Medulla oblongata (tissue), 1 donor: ENCODE results near the gene PTPRN2.
"Not testable (repeated sequence)": the region's sequence is repeated elsewhere in the genome, so short reads cannot be mapped to it uniquely, and the experiment has no call there.

Source experiments
- DNase-seq: peaks from one replicate; pipeline ENCODE4 v3.0.0-alpha.2; 2015; ENCODE audit errors: extremely low spot score

The PTPRN2 gene

DNA sequence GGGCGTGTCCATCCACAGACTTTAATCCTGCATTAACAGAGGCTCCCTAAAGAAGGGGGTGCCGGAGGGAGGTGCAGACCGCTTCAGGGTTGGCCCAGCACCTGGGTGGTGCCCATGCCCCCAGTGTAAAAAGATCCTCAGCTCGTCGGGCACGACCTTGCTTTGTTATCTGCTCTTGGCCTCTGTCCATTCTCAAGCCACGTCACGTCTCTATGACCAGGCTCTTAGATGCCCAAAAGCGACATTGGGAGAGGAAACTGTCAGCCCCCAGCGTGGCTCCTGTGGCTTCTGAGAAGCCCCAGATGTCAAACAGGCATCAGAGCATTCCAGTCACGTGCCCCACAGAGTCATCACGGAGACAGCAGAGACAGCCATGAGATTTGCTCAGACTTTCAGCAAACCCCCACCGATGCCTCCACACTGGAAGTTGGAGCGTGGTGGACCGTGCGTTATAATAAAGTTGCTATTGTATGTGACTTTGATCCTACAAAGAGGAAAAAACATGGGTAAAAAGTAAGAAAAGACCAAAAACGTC, 55.5 kb downstream of the PTPRN2 start:
- no peak for DNase-seq

GRCh38 chr7:158531661-158532060, 56.0 kb downstream of the PTPRN2 start:
- DNase-seq: no peak

DNA sequence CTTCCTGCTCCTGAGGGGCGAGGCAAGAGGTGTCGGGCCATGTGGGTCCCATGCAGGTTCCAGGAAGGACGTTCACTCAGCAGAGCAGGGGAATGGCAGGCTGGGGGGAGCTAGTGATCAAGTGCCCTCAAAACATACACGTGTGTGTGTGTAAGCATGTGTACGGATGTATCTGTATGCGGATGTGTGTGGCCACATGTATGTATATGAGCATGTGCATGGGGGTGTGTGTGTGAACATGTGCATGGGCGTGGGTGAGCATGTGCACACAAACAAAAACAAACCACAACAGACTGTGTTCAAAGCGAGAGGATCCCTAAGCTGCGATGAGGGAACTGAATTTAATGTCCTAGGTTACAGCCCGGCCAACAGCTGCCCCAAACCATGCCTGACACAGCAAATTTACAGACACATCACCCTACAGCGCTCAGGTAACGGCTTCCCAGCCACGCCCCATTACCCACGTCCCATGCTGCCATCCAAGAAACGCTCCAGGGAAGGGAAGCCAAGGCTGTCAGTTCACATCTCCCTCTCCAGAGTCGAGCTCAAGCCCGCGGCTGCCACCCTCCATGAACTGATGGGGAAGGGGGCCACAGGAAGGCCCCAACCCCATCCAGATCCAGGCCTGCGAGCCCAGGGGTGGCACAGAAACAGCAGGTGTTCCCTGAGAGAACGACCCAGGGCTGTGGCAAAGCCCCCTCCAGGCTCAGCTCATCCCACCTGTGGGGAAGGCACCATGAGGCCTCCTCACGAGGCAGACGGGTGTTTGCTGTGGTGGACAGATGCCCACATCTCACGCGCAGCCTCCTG, 56.6 kb downstream of the PTPRN2 start:
- DNase-seq: no peak

DNA sequence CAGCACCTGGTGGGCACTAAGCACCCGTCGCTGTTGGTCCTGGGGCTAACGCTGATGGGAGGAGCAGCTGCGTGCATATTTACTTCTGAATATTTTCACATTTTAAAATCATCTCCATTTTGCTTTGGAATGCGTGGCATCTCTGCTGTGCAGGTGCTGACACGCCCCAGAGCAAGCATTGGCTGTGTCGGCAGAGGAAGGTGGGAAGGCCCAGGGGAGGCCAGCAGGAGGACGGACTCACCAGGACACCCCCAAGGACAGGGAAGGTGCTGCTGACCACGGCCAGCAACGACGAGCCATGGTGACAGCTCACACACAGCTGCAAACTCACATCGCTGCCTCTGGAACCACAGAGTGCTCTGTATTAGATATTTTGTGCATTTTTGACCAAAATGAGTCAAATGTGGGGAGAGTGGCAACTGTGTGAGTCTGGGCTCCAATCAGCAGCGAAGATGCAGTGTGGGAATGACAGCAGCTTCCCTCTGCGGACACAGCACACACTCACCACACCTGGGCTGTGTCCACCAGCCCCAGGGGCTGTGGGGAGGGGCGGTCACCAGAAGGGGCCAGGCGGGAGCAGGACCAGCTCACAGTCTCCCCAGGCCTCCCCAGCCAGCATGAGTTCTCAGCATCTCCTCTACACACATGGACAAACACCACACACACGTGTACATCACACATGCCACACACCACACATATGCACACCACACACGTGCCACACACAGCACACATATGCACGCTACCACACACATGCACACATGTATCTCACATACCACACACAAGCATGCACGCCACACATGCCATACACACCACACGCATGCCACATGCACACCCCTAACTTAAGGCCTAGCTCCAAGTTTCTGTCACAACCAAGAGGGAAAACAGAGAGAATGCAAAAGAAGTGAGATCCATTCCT, 58.2 kb downstream of the PTPRN2 start:
- DNase-seq: no peak

- DNase-seq: no peak
These were observed 59.6 kb downstream of the PTPRN2 start for GRCh38 chr7:158527915-158528502.

GRCh38 chr7:158527495-158527894, 60.1 kb downstream of the PTPRN2 start:
- no peak for DNase-seq

GRCh38 chr7:158527038-158527437, 60.6 kb downstream of the PTPRN2 start:
- no peak for DNase-seq

- DNase-seq: no peak
These were observed 61.1 kb downstream of the PTPRN2 start for GRCh38 chr7:158526531-158526930.

DNA sequence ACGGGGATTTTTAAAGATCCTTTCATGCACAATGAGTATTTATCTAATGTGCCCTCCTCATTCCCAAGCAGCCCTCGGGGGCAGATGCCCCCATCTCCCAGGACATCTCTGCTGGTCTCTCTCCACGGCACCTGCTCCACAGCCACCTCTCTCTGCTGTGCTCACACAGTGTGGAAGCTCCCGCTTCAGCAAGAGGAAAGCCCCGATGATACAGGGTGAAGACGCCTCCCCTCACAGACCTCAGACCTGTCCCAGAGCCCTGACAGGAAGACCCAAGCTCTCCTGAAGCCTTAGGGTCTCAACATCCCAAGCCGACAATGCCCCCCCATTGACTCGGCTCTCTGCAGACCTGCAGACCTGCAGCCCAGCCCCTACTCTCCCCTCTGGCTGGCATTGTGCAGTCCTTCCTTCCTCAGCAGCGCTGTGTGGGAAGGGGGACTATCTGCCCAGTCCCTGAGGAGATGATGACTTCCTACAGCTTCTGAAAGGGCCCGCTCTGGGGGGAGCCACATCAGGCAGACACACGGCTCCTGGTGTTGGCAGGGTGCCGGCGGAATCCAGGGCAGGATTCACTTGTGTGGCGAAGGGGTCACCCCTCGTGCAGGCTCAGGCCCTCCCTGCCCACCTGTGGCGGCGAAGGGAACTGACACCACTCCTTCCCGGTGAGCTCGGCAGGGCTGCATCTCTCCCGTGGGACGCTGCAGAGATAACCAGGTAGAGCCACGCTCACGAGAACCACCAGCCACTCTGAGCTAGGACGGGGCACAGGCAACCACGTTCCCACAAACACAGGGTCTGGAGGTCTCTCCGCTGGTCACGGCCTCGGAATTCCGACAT, 61.8 kb downstream of the PTPRN2 start:
- no peak for DNase-seq

DNA sequence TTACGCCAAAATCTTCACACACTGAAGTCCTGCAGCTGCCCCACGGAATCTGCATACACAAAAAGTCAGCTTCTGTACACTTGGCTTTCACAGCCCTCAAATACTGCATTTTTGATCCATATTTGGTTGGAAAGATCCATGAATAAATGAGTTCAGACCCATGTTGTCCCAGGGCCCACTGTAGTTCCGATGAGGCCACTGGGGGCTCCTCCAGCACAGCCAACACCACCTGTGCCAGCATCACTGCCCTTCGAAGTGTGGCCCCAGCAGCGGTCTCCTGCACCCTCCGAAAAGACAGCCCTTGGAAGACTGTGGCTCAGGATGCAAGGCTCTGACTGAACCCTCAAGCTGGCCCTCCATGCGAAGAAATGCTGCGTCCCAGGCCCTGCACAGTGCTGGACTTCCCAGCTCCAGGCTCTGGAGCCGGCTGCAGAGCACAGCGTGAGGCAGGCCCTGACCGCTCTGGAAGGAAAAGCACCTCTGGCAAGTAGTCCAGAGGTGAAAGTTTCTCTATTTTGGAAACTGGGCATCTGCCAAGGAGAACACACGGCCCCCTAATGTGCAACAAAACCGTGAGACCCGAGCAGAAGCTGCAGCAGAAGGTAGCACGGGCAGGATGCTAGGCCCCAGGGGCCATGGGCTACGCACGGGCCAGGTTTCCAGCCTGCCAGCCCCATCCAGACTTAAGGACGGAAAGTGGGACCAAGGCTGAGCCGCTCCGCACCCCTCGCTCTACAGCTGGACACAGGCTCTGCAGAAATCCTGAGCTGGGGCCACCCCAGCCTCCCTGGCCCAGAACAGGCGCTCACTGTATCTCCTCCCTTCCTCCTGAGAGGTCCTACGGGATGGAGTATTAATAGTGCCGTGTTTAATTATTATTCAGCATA, 62.6 kb downstream of the PTPRN2 start:
- no peak for DNase-seq

GRCh38 chr7:158524286-158524685, 63.3 kb downstream of the PTPRN2 start:
- not testable (repeated sequence) for DNase-seq

DNA sequence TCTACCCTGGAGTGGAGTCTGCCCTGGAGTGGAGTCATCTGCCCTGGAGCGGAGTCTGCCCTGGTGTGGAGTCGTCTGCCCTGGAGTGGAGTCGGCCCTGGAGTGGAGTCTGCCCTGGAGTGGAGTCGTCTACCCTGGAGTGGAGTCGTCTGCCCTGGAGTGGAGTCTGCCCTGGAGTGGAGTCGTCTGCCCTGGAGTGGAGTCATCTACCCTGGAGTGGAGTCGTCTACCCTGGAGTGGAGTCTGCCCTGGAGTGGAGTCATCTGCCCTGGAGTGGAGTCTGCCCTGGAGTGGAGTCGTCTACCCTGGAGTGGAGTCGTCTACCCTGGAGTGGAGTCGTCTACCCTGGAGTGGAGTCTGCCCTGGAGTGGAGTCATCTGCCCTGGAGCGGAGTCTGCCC, 63.7 kb downstream of the PTPRN2 start:
- DNase-seq: not testable (repeated sequence)

DNA sequence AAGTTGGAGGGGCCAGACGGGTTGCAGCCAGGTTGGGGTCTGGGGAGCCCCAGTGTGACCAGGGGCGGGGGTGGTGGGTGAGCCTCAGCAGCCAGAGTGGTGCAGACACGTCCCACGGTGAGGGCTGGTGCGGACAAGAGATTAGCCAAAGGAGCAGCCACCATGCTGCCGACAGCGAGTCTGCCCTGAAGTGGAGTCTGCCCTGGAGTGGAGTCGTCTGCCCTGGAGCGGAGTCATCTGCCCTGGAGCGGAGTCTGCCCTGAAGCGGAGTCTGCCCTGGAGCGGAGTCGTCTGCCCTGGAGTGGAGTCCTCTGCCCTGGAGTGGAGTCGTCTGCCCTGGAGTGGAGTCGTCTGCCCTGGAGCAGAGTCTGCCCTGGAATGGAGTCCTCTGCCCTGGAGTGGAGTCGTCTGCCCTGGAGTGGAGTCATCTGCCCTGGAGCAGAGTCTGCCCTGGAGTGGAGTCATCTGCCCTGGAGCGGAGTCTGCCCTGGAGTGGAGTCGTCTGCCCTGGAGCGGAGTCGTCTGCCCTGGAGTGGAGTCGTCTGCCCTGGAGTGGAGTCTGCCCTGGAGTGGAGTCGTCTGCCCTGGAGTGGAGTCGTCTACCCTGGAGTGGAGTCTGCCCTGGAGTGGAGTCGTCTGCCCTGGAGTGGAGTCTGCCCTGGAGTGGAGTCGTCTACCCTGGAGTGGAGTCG, 64.3 kb downstream of the PTPRN2 start:
- DNase-seq: not testable (repeated sequence)

DNA sequence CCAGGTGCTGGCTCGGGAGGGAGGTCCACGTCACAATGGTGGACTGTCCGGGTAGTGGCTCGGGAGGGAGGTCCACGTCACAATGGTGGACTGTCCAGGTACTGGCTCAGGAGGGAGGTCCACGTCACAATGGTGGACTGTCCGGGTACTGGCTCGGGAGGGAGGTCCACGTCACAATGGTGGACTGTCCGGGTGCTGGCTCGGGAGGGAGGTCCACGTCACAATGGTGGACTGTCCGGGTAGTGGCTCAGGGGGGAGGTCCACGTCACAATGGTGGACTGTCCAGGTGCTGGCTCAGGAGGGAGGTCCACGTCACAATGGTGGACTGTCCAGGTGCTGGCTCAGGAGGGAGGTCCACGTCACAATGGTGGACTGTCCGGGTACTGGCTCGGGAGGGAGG, 65.8 kb downstream of the PTPRN2 start:
- DNase-seq: not testable (repeated sequence)

GRCh38 chr7:158520825-158521224, 66.8 kb downstream of the PTPRN2 start:
- no peak for DNase-seq

DNA sequence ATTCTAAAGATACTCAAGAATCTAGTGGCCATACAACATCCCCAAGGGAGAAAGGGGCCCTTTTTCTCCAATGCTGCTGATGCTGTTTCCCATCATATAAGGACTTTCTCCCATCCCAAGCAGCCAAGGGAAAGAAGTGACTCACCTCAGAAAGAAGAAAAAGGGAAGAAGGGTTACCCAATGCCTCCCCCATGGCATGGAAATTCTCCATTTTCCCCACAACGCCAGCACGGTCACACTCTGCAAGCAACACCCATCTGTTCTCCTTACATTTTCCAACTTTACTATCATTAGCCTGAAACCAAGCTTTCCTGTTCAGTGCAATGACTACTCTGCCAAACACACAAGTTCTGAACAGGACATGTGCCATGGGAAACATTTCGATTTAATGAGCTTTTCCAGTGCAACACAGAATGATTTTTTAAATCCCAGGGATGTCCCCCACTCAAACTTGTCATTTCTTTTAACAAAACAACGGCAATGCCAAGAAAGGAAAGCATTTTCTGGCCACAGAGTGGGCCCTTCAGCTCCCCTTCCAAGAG, 67.9 kb downstream of the PTPRN2 start:
- no peak for DNase-seq

- no peak for DNase-seq
These were observed 68.5 kb downstream of the PTPRN2 start for GRCh38 chr7:158518980-158519632.

DNA sequence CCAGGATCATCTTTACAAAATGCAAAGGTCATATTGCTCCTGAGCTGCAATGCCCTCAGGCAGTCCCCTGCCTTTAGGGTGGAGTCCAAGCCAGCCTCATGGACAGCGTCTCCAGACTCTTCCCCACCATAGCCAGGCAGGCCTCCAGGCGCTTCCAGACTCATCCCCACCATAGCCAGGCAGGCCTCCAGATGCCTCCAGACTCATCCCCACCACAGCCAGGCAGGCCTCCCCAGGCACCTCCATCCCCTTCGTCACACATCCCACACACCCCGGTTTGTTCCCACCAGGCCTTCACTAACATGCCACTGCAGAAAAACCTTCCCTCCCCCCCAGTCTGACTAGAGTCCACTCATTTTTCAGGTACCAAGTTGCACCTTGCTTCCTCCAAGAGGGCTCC, 70.1 kb downstream of the PTPRN2 start:
- DNase-seq: no peak

DNA sequence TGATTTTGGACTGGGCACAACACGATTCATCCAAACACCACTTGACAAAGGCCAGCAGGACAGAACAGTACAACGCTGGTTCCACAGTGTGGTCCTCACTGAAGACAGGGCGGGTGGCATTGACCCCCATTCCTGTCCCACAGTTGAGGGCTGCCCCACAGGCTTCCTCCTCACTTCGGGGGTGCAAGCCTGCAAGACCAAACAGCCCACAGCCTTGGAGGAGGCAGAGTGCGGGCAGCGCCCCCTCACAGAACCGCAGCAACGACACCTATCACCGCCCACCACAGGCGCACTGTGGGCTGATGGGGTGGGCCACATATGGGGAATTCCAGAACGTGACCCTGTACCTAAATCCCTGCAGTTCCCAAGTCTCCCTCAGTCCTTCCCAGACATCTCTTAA, 70.6 kb downstream of the PTPRN2 start:
- DNase-seq: no peak
